Measurements from ENCODE around the gene PLCL1.

DNA sequence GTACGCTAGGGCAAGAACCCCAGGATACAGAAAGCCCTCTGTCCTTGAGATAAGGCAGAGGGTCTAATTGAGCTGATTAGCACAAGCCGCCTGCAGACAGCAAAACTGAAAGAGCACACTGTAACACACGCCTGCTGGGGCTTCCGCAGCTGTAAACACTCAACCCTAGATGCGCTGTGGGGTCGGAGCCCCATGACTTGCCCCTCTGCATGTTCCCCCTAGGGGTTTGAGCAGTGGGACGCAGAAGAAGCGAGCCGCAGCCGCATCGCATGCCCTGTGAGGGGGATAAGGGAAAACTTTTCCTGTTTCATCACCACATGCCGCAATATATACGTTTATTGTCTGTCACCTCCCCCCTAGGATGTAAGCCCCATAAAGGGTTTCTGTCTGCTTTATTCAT lies 384.6 kb downstream of the PLCL1 start:
- no peak for TF ChIP-seq CTCF (IDR thresholded peaks at IDR 0.05)
- no peak for TF ChIP-seq YY1 (IDR thresholded peaks at IDR 0.05; ENCODE audit: low read depth)
- TF ChIP-seq SMC3 (IDR thresholded peaks at IDR 0.05; ENCODE audit: low read depth, low read length), result no peak
- no peak for TF ChIP-seq CHD2 (IDR thresholded peaks at IDR 0.05; ENCODE audit: low read length, partially characterized antibody)
- TF ChIP-seq EP300 (IDR thresholded peaks at IDR 0.05; ENCODE audit: borderline replicate concordance in 1 of 2, low read depth in 1 of 2, low read length in 1 of 2), result no peak

Data from SK-N-SH (cell line).